Endometrial microvascular endothelial cells (primary cell): ENCODE measurements around the gene ANK3. TPM values are rescaled to one million over a fixed set of nuclear protein-coding genes. Genes with fewer than 3 reads are reported as not detected.

ENCODE experiments used
- in situ Hi-C: cut with HindIII; loops from 2 replicates; pipeline ENCODE4 v1.10.0; 2017; ENCODE audit warnings: low sequenced_read_pairs, low pct_unique_long_range_greater_than_20kb; ENCODE audit errors: inconsistent ontology term
- total RNA-seq: library from RNA; depleted of rRNA; stranded (reverse); fragments of >200 nt; gene quantifications from one replicate; pipeline ENCODE4 v1.2.3, GENCODE V29; 2015; ENCODE audit errors: inconsistent ontology term

Gene ANK3
- total RNA-seq, 1 donor from 2014 or later, result 6.5 TPM

DNA sequence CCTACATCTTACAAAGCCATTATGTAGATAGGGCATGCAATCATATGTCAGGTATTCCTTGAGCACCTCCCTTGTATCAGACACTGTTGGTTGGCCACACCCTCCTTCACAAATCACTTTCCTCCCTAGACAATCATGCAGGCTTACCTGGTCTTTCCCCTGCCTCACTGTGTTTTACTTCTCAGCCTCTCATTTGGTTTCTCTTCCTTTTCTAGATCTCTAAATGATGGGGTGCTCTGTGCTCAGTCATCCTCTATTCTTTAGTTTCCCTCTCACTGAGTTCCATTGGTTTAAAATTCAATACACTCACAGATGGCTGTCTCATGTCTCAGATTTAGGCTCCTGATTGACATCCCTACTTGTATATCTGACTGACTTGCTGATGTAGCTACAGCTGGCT, 31.4 kb downstream of the ANK3 start:
- in situ Hi-C loops, result no loop called here

DNA sequence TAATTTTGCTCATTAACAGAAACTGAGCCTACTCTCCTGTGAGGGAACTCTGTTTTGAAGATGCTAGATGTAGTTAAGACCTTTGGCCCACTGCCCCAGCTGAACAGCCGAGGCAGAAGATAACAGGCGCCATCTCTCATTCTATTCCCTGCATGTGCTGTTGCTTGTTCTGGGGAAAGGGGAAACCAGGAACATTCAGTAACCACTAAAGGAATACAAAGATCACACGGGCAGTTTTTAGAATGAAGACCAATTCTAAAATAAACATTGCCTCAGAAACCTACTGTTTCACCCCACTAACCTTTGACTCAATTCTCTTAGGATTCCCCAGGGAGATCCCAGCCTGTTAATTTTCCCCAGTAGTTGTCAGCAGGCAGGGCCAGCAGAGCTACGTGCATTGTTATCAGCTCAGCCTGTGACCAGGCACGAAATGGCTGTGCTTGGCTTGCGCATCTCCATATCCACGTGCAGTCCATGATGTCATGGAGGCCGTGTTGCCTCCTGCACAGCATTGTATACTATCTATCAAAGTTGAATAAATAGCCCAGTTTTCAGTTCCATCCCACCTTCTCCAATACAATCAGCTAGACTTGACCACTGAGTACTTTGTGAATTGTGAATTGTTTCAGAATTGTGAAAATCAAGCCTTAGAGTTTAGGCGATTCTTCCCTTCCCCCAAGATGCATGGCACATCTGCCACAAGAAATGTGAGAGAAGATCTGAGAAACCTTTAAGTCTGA, 36.0 kb downstream of the ANK3 start:
- in situ Hi-C loops, result no loop called here

DNA sequence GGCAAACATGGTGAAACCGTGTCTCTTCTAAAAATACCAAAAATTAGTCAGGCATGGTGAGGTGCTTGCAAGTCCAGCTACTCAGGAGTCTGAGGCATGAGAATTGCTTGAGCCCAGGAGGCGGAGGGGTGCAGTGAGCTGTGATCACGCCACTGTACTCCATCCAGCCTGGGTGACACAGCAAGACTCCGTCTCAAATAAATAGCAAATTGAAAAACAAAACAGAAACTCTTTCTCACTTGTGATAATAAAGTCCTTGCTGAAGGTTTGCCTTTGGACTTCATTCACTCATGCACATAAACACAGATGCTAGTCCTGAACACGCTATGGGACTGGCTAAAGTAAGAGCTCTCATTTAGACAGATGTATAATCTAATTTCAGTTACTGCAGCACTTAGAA, 37.6 kb downstream of the ANK3 start:
- in situ Hi-C loops, result no loop called here

DNA sequence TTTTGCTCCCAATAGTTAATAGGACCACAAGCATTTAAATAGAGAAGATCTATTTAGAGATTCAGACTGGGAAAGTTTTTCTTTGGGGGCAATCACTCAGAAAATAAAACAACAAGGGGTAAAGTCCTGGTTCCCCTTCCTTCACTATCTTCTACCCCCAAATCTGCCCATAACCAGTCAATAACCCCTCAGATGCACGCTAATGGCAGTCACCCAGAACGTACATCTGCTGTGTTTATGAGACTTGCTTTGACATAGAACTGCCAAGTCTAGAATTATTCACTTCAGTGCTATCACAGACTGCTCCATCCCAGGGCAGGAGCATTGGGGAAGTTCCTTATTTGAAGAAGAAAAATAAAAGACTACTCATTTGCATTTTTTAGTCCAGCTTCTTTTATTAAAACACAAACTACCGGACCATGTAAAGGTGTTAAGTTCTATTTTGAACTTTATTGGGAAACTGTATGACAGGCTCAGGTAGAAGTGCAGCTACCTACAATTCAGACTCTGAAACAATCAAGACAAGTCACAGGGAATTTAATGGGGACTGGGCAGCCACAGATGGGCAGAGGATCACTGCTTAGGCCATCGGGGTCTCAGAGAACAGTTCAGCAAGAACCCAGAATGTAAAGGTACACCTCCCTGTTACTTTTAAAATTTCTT, 38.4 kb downstream of the ANK3 start:
- in situ Hi-C loops, result no loop called here

DNA sequence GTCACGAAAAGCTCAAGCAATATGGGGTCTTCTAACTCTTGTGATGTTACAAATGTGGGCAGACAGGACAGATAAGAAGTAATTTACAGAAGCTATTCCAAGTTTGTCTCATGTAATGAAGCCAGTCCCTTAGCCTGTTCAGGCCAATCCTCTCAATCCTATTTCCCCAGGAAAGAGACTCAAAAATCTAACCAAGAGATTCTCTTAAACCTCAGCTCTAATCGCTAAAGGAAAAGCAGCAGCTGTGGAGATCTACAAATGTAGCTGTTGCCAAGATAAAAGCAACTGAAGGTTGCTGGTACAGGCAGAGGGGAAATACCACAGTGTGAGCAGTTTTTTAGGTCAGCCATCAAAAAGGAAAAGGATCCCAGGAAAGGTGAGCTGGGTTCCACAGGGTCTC, 39.3 kb downstream of the ANK3 start:
- in situ Hi-C loops, result no loop called here

DNA sequence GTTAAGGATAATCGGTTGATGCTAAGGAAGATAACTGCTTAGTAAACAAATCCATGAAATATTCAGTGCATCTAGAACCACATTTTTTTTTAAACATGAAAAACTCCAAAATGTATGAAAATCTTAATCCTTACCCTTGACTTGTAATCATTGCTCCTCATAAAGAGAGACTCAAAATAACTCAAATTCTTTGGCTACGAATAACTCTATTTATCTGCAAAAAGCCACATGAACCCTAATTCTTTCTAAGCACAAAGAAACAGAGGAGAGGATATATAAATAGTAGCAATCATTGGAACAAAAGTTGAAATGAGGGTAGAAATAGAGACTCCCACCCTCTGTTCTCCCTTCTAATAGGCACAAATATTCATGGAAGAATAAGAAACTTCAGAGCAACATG, 40.2 kb downstream of the ANK3 start:
- in situ Hi-C loops, result no loop called here

DNA sequence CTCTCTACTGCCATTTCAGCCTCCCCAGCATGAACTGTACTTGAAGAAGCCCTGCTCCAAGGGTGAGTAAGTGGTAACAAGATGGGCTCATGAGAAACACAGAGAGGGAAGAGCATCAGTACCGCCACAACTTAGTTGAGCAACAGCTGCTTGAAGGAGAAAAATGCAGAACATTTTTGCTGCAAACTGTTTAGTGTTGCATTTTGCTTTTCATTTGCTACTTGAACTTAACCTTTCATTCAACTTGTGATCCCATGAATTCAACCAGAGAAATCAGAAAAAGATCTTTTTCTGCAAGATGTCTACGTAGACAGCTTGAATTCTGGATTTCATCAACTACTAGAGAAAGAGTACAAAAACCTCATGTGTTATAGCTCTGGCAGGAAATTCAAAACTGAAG, 40.7 kb downstream of the ANK3 start:
- in situ Hi-C loops, result no loop called here

DNA sequence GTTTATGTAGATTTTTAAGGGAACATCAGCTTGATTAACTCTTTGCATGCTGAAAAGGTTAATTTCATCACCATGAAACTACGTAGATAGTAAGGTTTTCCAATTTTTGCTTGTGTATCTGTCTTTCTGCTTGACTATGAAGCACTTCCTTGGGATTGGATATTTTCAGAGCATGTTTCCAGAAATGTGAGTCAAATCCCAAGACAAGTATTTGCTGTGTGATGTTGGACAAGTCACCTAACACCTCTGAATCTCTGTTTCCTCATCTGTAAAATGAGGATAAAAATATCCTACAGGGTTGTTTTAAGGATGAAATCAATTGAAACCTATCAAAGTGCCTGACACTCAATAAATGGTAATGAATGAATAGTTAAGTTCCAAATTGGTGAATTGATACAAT, 42.4 kb downstream of the ANK3 start:
- in situ Hi-C loops, result no loop called here

DNA sequence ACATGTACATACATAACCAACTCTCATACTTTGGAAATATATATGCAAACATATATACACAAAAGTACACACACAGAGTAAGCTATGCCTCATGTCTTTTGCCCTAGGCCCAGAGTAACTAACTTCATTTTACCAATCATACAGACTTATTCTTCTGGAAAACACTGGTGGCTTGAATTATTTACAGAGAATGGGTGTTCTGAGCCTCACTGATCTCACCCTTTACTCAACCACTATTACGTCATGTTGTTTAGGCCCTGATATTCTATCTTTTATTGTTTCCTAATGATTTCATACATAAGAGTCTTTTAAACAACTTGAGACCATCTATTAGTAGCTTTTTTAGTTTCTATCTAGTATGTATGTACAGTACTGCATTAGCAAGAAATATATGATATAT, 43.0 kb downstream of the ANK3 start:
- in situ Hi-C loops, result no loop called here

DNA sequence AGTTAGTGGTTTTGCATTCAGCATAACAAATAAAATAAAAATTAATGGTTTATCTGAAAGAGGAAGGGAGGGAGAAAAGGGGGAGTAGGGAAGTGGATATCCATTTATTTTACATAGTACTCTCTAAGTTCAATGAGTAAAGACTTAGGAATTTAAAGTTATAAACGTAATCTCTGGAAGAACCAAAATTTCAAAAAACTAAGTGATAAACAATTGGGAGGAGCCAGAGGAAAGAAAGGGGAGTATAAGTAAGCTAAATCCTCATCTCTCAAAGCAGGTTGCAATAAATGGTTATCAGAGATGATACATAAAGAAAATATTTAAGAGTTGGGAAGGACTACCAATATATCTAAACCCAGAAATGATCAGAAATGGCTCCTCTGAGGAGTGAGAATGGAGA, 46.4 kb downstream of the ANK3 start:
- in situ Hi-C loops, result no loop called here

DNA sequence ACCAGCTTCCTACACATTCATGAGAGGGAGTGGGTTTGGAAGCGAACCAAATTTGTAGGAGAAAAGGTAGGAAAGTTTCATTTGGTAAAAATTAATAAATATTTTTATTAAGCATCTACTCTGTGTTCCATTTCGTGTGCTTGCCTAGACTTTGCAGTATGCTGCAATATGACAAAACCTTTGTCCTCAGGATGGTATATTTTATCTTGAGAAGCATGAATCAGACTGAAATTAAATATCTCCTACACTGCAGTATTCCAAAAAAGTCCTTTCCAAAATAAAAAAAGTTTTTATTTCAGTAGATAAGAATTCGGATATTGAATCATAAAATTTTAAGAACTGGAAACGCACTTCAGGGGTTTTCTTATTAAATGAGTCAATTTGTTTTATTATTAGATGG, 47.7 kb downstream of the ANK3 start:
- in situ Hi-C loops, result no loop called here

DNA sequence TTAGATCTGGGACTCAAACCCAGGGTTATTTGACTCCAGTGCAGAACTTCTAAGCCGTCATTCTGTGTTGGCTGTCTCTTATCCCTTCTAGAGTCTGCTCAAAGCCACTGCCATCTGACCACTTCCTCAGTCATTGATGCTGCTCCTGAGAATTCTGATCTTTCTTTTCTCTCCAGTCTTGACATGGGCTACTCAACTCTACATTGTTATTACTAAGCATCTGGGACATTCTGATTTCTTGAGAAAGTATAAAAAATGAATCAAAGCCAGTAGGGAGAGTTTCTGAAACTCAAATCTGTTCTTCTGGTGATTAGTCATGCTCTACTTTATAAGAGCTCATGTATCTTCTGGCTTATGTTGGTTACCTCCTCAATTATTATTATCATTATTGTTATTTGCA, 48.7 kb downstream of the ANK3 start:
- in situ Hi-C loops, result no loop called here

DNA sequence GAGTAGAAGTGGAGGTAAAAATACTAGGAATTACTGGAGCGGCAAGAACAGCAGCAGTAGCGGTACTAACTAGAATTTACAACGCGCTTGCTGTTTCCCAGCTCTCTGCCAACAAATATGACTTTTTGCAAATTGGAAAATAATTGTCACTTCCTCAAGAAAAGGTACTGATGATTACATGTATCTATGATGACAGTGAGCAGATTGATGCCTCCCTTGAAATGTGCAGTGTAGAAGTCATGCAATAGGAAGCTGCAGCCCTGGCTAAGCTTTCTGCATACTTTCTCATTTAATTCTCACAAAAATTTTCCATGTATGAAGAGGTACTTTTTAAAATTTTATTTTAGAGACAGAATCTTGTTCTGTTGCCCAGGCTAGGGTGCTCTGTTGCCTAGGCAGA, 49.9 kb downstream of the ANK3 start:
- in situ Hi-C loops, result no loop called here

DNA sequence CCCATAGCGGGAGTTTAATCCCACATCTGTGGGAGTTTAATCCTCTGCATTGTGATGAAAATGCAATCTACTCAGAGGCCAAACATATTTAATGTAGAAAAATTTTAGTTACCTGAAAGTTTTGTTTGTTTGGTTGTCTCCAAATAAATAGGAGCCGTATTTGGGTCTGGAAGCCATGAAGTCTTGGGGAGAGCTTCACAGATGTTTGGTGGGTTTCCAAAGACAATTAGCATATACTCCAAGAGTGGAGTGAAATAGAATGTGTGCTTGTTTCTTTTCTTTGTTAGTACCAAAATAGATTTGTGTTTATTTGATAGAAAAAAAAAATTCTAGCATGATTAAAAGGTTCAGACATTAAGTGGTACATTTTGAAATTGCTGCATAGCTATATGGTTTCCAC, 50.9 kb downstream of the ANK3 start:
- in situ Hi-C loops, result no loop called here

DNA sequence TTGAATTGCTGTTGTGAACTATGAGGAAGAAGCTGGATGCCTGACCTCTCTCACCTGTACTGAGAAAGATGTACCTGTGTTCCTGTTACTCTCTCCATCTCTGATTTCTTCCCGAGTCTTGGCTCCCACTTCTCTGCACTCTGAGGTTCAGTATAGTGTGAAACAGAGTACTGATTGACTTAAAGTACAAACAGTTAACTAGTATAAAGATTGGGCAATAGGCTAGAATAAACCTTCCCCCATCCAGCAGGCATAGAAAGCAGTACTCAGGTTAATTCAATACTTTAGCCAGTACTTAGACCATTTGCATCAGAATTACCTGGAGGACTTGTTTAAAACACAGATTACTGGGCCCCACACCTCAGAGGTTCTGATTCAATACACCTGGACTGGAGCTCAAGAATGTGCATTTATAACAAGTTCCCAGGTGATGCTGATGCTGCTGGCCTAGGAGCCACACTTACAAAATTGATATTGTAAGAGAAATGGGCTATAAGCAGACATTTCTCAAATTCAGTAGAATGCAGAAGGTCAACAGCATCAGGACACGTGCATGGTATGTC, 51.6 kb downstream of the ANK3 start:
- in situ Hi-C loops, result no loop called here

DNA sequence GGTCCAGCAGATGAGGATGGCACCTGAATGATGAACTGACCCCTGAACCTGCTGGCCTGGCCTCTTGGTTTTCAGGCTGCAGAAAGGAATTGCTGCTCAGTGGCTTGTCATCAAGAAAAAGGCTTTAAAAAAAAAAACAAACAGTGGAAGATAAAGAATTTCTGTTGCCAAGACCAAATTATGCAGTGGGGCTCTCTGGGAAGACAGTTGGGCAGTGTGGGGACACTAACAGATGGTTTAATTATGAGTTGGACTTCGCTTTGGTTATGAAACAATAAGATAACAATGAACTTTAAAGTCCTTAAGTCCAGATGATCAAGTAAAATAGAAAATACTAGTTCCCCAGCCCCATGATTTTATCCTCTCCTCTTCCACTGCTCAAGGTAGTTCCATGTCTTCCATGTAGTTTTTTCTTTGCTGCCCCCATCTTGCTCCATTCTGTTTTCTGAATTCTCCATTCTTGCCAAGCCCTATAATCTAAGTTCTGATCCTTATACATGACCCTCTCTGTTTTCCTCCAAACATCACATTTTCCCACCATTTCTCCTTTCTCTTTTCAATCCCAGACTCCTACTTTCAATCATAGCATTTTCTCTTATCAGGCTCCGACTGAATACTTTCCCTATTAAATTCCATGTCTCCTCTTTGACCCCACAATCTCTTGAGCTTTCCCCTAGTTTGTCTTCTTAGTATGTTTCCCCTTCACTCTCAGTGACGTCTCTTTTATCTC, 52.6 kb downstream of the ANK3 start:
- in situ Hi-C loops, result no loop called here

DNA sequence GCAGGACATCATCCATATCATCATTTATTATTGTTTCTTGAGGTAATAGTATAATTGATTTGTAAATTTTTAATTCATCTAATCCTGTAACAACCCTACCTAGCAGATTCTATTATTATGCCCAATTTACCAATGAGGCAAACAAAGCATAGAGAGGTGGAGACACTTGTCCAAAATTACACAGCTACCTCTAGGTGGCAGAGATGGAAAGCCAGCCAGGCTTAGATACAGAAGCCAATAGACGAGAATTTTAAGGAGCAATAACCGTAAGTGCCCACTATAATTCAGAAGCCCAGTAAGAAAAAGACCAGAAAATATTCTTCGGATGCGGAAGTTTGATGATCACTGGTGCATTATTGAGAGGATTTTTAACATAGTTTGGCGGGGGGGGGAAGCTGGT, 54.0 kb downstream of the ANK3 start:
- in situ Hi-C loops, result no loop called here

DNA sequence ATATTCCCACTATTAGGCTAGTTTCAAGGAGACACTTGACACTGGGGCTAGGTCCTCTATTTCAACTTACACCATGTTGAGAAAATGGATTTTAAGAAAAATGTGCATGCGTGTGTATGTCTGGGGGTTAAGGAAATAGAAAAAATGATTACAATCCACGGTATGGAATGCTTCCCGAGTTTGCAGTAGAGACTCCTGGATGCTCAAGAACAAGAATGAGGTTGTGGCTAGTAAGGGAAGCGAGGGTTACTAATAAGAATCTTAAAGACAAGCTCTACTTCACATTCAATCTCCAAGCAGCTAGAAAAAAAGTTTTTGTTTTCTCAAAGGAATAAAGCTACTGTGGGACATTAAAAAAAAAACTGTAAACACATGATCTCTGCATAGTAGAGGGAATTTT, 54.7 kb downstream of the ANK3 start:
- in situ Hi-C loops, result no loop called here

DNA sequence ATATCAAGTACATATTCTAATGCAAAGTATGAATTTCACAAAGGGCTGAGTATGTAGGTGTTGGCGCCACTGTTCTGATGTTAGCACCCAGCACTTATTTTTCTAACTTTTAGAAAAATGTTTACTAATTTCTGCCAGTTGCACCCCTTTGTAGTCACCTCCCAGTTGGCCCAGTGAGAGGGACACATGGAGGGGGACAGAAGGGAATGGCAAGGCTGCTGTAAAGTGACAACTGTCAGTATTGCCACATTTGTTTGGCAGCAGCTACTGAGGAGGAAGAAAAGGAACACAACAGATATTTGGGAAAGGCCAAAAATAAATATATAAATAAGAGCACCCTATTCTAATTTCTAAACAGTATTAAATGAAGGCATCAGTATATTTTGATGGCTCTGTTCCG, 57.3 kb downstream of the ANK3 start:
- in situ Hi-C loops, result no loop called here

DNA sequence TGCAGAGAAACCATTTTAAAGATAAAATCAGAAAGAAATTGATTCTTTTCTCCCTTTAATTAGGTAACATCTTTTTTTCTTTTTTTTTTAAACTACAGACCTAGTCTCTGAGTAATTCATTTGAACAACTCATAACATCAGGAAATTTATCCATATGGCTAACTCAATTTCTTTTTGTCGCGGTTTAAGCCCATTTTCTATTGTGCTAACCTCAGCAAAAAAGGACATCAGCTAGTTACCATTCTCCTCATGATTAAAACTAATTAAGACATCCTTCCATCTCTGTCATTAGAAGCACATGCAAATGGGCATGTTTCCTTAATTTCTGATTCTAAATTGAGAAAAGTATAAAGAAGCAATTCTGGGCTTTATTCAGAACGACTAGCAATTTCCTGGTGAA, 57.8 kb downstream of the ANK3 start:
- in situ Hi-C loops, result no loop called here
